IMR-90 (cell line): Measurements from ENCODE around the gene CEBPE.

Experiments
- BHLHE40 ChIP-seq: fragments of 150-350 bp; IDR thresholded peaks from 2 replicates; pipeline ENCODE4 v1.6.1; 2016; ENCODE audit warnings: mild to moderate bottlenecking, low read depth, low read length
- CEBPB ChIP-seq: IDR thresholded peaks from 2 replicates; pipeline ENCODE4 v1.6.1; 2012; ENCODE audit warnings: low read depth, low read length, improper control_type of control experiment
- CHD1 ChIP-seq: IDR thresholded peaks from 2 replicates; pipeline ENCODE4 v1.6.1; 2012; ENCODE audit warnings: low read depth, low read length, improper control_type of control experiment
- FOS ChIP-seq: fragments of 150-350 bp; IDR thresholded peaks from 2 replicates; pipeline ENCODE4 v1.6.1; 2016; ENCODE audit warnings: low read depth, low read length
- MAZ ChIP-seq: IDR thresholded peaks from 2 replicates; pipeline ENCODE4 v1.6.1; 2012; ENCODE audit warnings: low read depth, mild to moderate bottlenecking, low read length, improper control_type of control experiment, moderate library complexity, borderline replicate concordance
- MXI1 ChIP-seq: IDR thresholded peaks from 2 replicates; pipeline ENCODE4 v1.6.1; 2012; ENCODE audit warnings: low read depth, mild to moderate bottlenecking, low read length, moderate library complexity, borderline replicate concordance
- NFE2L2 ChIP-seq: fragments of 150-350 bp; IDR thresholded peaks from 2 replicates; pipeline ENCODE4 v1.6.1; 2016; ENCODE audit warnings: low read depth, mild to moderate bottlenecking, low read length
- POLR2A ChIP-seq: IDR thresholded peaks from 2 replicates; pipeline ENCODE4 v1.6.1; 2012; ENCODE audit warnings: mild to moderate bottlenecking, low read depth, low read length
- RAD21 ChIP-seq: IDR thresholded peaks from 2 replicates; pipeline ENCODE4 v1.6.1; 2012; ENCODE audit warnings: low read length, improper control_type of control experiment
- RFX5 ChIP-seq: IDR thresholded peaks from 2 replicates; pipeline ENCODE4 v1.8.0; 2012; ENCODE audit warnings: low read depth, mild to moderate bottlenecking, low read length, moderate library complexity
- SMC3 ChIP-seq: fragments of 150-350 bp; IDR thresholded peaks from 2 replicates; pipeline ENCODE4 v1.6.1; 2016; ENCODE audit warnings: low read depth, mild to moderate bottlenecking, antibody characterized with exemption, low read length, moderate library complexity
- TF ChIP-seq, protein P1 (sequence below): conservative IDR thresholded peaks from 2 replicates; pipeline ENCODE4 v1.5.1; 2012; ENCODE audit warnings: mild to moderate bottlenecking, low read depth, low read length, improper control_type of control experiment
- TF ChIP-seq, protein P2 (sequence below): fragments of 150-350 bp; IDR thresholded peaks from 2 replicates; pipeline ENCODE4 v1.6.1; 2016; ENCODE audit warnings: low read depth, mild to moderate bottlenecking, low read length, moderate library complexity, borderline replicate concordance
- TF ChIP-seq, protein P3 (sequence below): fragments of 150-350 bp; IDR thresholded peaks from 2 replicates; pipeline ENCODE4 v1.6.1; 2017; ENCODE audit warnings: mild to moderate bottlenecking, antibody characterized with exemption, low read length, low read depth

DNA sequence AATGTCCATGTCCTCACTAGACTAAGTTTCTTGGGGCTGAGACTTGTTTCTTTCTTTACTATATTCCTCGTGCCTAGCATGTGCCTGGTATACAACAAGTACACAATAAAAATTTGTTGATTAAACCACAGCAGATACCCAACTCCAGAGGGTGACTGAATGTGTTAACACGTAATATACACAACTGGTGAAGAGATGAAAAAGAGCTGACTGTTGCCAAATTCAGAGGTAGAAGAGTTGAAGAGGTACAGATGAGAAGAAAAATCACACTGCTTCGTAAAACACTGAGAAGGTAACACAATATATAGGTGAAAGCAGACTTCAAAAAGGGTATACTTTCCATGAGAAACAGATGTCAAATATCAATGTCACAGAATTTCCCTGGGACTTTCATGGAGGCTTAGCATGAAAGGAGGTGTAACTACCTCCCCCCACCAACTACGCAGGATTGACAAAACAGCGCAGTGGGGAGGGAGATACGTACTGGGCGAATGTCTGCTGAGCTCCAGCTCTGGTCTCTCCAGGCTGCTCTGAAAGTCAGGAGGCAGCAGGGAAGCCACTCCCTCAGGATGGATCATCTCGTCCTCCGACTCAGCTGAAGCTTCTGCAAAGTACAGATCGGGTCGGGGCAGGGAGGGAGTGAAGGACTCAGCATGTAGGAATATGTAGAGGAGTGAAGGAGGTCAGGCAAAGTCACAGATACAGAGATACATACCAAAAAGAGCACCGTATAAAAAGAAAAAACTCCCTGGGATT lies 29.4 kb downstream of the CEBPE start:
- TF ChIP-seq POLR2A, result no peak
- TF ChIP-seq, protein P1, sequence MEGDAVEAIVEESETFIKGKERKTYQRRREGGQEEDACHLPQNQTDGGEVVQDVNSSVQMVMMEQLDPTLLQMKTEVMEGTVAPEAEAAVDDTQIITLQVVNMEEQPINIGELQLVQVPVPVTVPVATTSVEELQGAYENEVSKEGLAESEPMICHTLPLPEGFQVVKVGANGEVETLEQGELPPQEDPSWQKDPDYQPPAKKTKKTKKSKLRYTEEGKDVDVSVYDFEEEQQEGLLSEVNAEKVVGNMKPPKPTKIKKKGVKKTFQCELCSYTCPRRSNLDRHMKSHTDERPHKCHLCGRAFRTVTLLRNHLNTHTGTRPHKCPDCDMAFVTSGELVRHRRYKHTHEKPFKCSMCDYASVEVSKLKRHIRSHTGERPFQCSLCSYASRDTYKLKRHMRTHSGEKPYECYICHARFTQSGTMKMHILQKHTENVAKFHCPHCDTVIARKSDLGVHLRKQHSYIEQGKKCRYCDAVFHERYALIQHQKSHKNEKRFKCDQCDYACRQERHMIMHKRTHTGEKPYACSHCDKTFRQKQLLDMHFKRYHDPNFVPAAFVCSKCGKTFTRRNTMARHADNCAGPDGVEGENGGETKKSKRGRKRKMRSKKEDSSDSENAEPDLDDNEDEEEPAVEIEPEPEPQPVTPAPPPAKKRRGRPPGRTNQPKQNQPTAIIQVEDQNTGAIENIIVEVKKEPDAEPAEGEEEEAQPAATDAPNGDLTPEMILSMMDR, result no peak
- TF ChIP-seq, protein P2, sequence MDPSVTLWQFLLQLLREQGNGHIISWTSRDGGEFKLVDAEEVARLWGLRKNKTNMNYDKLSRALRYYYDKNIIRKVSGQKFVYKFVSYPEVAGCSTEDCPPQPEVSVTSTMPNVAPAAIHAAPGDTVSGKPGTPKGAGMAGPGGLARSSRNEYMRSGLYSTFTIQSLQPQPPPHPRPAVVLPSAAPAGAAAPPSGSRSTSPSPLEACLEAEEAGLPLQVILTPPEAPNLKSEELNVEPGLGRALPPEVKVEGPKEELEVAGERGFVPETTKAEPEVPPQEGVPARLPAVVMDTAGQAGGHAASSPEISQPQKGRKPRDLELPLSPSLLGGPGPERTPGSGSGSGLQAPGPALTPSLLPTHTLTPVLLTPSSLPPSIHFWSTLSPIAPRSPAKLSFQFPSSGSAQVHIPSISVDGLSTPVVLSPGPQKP, result no peak
- no peak for TF ChIP-seq MXI1
- TF ChIP-seq RFX5, result no peak
- TF ChIP-seq CHD1, result no peak
- TF ChIP-seq BHLHE40, result no peak
- no peak for TF ChIP-seq FOS
- TF ChIP-seq CEBPB, result no peak
- TF ChIP-seq, protein P3, sequence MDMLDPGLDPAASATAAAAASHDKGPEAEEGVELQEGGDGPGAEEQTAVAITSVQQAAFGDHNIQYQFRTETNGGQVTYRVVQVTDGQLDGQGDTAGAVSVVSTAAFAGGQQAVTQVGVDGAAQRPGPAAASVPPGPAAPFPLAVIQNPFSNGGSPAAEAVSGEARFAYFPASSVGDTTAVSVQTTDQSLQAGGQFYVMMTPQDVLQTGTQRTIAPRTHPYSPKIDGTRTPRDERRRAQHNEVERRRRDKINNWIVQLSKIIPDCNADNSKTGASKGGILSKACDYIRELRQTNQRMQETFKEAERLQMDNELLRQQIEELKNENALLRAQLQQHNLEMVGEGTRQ, result no peak
- no peak for TF ChIP-seq MAZ
- TF ChIP-seq NFE2L2, result no peak
- TF ChIP-seq SMC3, result no peak
- TF ChIP-seq RAD21, result no peak
